ENCODE measurements around the gene STX3. TPM values are rescaled to one million over a fixed set of nuclear protein-coding genes. Genes with fewer than 3 reads are reported as not detected.

STX3 gene
- total and polyA plus RNA-seq, 2 of the 4 experiments (the other 2 are of a cell fraction) = 5.0 to 5.4 TPM

GRCh38 chr11:59713745-59714144 lies 41.4 kb upstream of the STX3 start, which contains the start of gene OR10V1:
Gene OR10V1, minus strand, starts transcription at chr11:59713845. Its CDS starts 0 bp downstream, at chr11:59713845.
- ATAC-seq (ENCODE audit: low read depth) (no peak), DNase-seq (no peak)
- no peak within 1 kb of the TSS for H3K56ac ChIP-seq (ENCODE audit: extremely low read depth, insufficient read depth, low read length)
- H4K91ac ChIP-seq (ENCODE audit: insufficient read depth, low read depth, low read length) = no peak within 1 kb of the TSS
- no peak within 1 kb of the TSS for H2BK20ac ChIP-seq (ENCODE audit: low read depth, low read length)
- WGBS, 2 experiments (ENCODE audit: extremely low coverage in 2 of 2, insufficient read length in 1 of 2) = no CpG with 5 or more reads among the region's 2 CpGs
- H2AK5ac ChIP-seq (ENCODE audit: low read depth, low read length) = no peak within 1 kb of the TSS
- H3K14ac ChIP-seq (replicated peaks; ENCODE audit: low read depth, low read length) = no peak within 1 kb of the TSS
- H3K9me1 ChIP-seq (ENCODE audit: insufficient read depth, low read length) = no peaks in the 10 kb centered on the region
- dilution Hi-C loops (cut with HindIII; ENCODE audit: low sequenced_read_pairs, unreplicated experiment) (no loop called here), in situ Hi-C loops (cut with MboI; ENCODE audit: low sequenced_read_pairs) (no loop called here), intact Hi-C loops (cut with micrococcal nuclease) (no loop called here)
- no peak within 1 kb of the TSS for H2AFZ ChIP-seq (replicated peaks; ENCODE audit: low read length, poor library complexity)
- POLR2A ChIA-PET (ENCODE audit: unreplicated experiment) = no interaction called here
- no peaks in the 10 kb centered on the region for H3K36me3 ChIP-seq (ENCODE audit: control insufficient read depth, insufficient read depth, low read length)
- H3K4ac ChIP-seq (ENCODE audit: low read depth, low read length) = no peak within 1 kb of the TSS
- no peak within 1 kb of the TSS for H4K5ac ChIP-seq (ENCODE audit: low read depth, low read length)
- no peaks in the 10 kb centered on the region for H3K9me3 ChIP-seq (ENCODE audit: control insufficient read depth, insufficient read depth, low read length)
- no peaks in the 10 kb centered on the region for H3K79me1 ChIP-seq (ENCODE audit: low read depth in 1 of 2, low read length in 2 of 2)
- H3K27me3 ChIP-seq (ENCODE audit: control insufficient read depth, insufficient read depth, low read length) = peaks cover 2% of the 10 kb centered on the region; the same call in 1 of the 2 replicates
- no peak within 1 kb of the TSS for H2BK5ac ChIP-seq (ENCODE audit: low read depth, low read length, poor library complexity, severe bottlenecking)
- no peak within 1 kb of the TSS for H3K27ac ChIP-seq (ENCODE audit: insufficient read depth, low read length)
- no peak within 1 kb of the TSS for H3K9ac ChIP-seq (ENCODE audit: low read depth, low read length)
- no peak within 1 kb of the TSS for H3K23ac ChIP-seq (ENCODE audit: low read depth, low read length)
- no peak within 1 kb of the TSS for H3K18ac ChIP-seq (ENCODE audit: low read depth, low read length)
- no peak within 1 kb of the TSS for H2BK15ac ChIP-seq (ENCODE audit: low read depth, low read length)
- no peaks in the 10 kb centered on the region for H4K20me1 ChIP-seq (ENCODE audit: insufficient read depth, low read length)
- no peak within 1 kb of the TSS for H3K4me2 ChIP-seq (ENCODE audit: low read depth, low read length)
- CTCF ChIA-PET = no interaction called here
- no peak within 1 kb of the TSS for H3K4me3 ChIP-seq (ENCODE audit: insufficient read depth, low read depth, low read length)
- no peak within 1 kb of the TSS for H4K8ac ChIP-seq (ENCODE audit: low read depth in 2 of 2, low read length in 2 of 2)
- no peak within 1 kb of the TSS for H2BK120ac ChIP-seq (ENCODE audit: low read depth, low read length)
- no peak for TF ChIP-seq MXI1 (IDR thresholded peaks at IDR 0.05; ENCODE audit: borderline replicate concordance, low read depth, low read length)
- no peak for TF ChIP-seq SMC3 (IDR thresholded peaks at IDR 0.05; ENCODE audit: low read depth, low read length)
- no peak for TF ChIP-seq MAZ (IDR thresholded peaks at IDR 0.05; ENCODE audit: borderline replicate concordance, low read depth, low read length)
- no peak for TF ChIP-seq POLR2A (IDR thresholded peaks at IDR 0.05; ENCODE audit: low read depth, low read length)
- TF ChIP-seq USF2 (IDR thresholded peaks at IDR 0.05; ENCODE audit: low read depth, low read length) = no peak
- TF ChIP-seq RCOR1 (IDR thresholded peaks at IDR 0.05; ENCODE audit: insufficient replicate concordance, low read length) = no peak
- TF ChIP-seq RFX5 (IDR thresholded peaks at IDR 0.05; ENCODE audit: low read depth, low read length) = no peak
- no peak for TF ChIP-seq ELK1 (IDR thresholded peaks at IDR 0.05; ENCODE audit: borderline replicate concordance, low read depth, low read length)
- TF ChIP-seq MAFK (IDR thresholded peaks at IDR 0.05; ENCODE audit: low read depth, low read length) = no peak
- TF ChIP-seq BHLHE40 (IDR thresholded peaks at IDR 0.05; ENCODE audit: low read depth, low read length) = no peak
- TF ChIP-seq CEBPB (IDR thresholded peaks at IDR 0.05; ENCODE audit: low read depth, low read length) = no peak
- TF ChIP-seq FOS (IDR thresholded peaks at IDR 0.05; ENCODE audit: low read depth, low read length) = no peak
- TF ChIP-seq CHD1 (IDR thresholded peaks at IDR 0.05; ENCODE audit: low read depth, low read length) = no peak
- no peak for TF ChIP-seq CTCF (conservative IDR thresholded peaks at IDR 0.05; ENCODE audit: low read depth, low read length)
- TF ChIP-seq NFE2L2 (IDR thresholded peaks at IDR 0.05; ENCODE audit: low read depth, low read length) = no peak
- no peak for TF ChIP-seq RAD21 (IDR thresholded peaks at IDR 0.05; ENCODE audit: low read length)
- peaks cover 1% of the 10 kb centered on the region; the same call in 1 of the 2 replicates for H3K4me1 ChIP-seq (ENCODE audit: control insufficient read depth, insufficient read depth, low read length)
- no peak within 1 kb of the TSS for H2AK9ac ChIP-seq (replicated peaks; ENCODE audit: low read depth, low read length, poor library complexity)
- BruUV-seq (replicated peaks) = no TSS peak
